Measurements from ENCODE around the gene CCDC142. TPM values are rescaled to one million over a fixed set of nuclear protein-coding genes. Genes with fewer than 3 reads are reported as not detected.

The CCDC142 gene
- total and polyA plus RNA-seq, 2 of the 8 experiments (the other 6 are each of a cell fraction or from before 2014, with no cell fraction given) = 6.0 to 10.7 TPM

DNA sequence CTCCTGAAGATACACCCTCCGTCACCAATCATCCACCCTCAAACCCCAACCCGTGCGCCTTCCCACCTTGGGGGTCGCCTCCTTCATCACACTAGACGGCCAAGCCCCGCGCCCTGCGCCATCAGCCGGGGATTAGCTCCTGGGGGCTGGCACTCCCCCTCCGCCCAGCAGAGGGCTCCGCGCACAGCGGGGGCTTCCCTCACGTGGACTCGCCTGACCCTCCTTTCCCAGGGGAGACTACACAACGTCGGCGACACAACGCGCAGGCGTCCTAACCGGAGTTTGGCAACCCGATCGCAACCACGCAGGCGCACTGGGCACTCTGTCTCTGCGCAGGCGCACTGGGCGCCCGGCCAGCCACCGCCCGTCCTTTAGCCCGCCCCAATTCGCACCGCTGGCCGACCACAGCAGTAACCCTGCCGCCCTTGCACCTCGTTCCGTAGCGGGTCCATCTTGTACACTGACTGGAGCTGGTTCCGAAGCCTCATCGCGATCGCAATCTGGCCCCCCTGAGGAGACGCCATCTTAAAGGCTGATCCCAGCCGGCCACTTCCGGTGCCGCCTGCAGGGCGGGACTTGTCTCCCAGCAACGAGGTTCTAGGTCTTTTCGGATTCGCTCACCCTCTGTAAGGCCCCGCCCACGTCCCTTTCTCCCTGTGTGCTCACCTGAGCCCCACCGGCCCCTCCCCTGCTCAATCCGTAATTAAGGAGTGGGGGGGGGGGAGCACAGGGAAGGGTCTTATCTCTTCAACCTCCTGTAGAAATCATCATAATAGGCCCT lies 24.5 kb upstream of the CCDC142 start, which contains the start of gene PCGF1 (continued):
- TF ChIP-seq BRCA1 (IDR thresholded peaks at IDR 0.05; ENCODE audit: low read depth, low read length) (no peak), POLR2A (IDR thresholded peaks at IDR 0.05; ENCODE audit: control extremely low read depth in 1 of 2, low read depth in 2 of 2, low read length in 2 of 2) (peak in 1 of 2 experiments; percentile 84; a peak in 2 of 3 replicates), PHF8 (conservative IDR thresholded peaks at IDR 0.05; ENCODE audit: low read depth, low read length) (peak; percentile 92), RFX5 (IDR thresholded peaks at IDR 0.05; ENCODE audit: borderline replicate concordance, low read depth, low read length) (no peak), SIX5 (IDR thresholded peaks at IDR 0.05; ENCODE audit: low read depth, low read length) (no peak), BACH1 (IDR thresholded peaks at IDR 0.05; ENCODE audit: low read length) (no peak), KDM5A (IDR thresholded peaks at IDR 0.05; ENCODE audit: low read length) (no peak), ZNF274 (IDR thresholded peaks at IDR 0.05; ENCODE audit: borderline replicate concordance, extremely low read depth, low read length) (no peak), NRF1 (IDR thresholded peaks at IDR 0.05; ENCODE audit: low read depth, low read length) (peak; percentile 95), ASH2L (IDR thresholded peaks at IDR 0.05; ENCODE audit: low read length) (peak; percentile 79), RAD21 (IDR thresholded peaks at IDR 0.05 in 1 of 2, conservative IDR thresholded peaks at IDR 0.05 in 1 of 2; ENCODE audit: low read depth in 2 of 2, low read length in 2 of 2) (peak; percentile 9 to 28; a peak in 1 of 4 replicates), TBP (IDR thresholded peaks at IDR 0.05; ENCODE audit: low read depth, low read length) (peak; percentile 35), TAF7 (optimal IDR thresholded peaks at IDR 0.05; ENCODE audit: borderline replicate concordance, low read depth, low read length) (peak; percentile 18), TEAD4 (IDR thresholded peaks at IDR 0.05; ENCODE audit: low read depth, low read length) (no peak), YY1 (IDR thresholded peaks at IDR 0.05; ENCODE audit: low read depth, low read length) (peak; percentile 95), CHD2 (IDR thresholded peaks at IDR 0.05; ENCODE audit: low read length) (no peak), POLR2AphosphoS5 (IDR thresholded peaks at IDR 0.05; ENCODE audit: low read depth, low read length) (0 out of 2 replicates have a peak, but pooled peaks have one; percentile 52), CEBPB (IDR thresholded peaks at IDR 0.05; ENCODE audit: low read depth, low read length) (peak; percentile 59), USF2 (IDR thresholded peaks at IDR 0.05; ENCODE audit: low read length) (peak; percentile 72), CBX5 (IDR thresholded peaks at IDR 0.05; ENCODE audit: low read depth, low read length) (no peak), SP4 (IDR thresholded peaks at IDR 0.05; ENCODE audit: low read length) (no peak; the same call in 1 of the 2 replicates), SIN3A (conservative IDR thresholded peaks at IDR 0.05 in 1 of 2, IDR thresholded peaks at IDR 0.05 in 1 of 2; ENCODE audit: low read depth in 1 of 2, low read length in 2 of 2) (peak in 1 of 2 experiments; percentile 71; a peak in 2 of 4 replicates), POU5F1 (IDR thresholded peaks at IDR 0.05; ENCODE audit: low read depth, low read length) (no peak), KDM1A (IDR thresholded peaks at IDR 0.05; ENCODE audit: borderline replicate concordance, low read length) (no peak), MAFK (IDR thresholded peaks at IDR 0.05; ENCODE audit: low read depth, low read length) (no peak)

Data from H1 (cell line).